GM19240 (cell line): Measurements from ENCODE around the gene AOAH.

ENCODE experiments used
- DNase-seq: peaks from one replicate; pipeline ENCODE4 v3.0.0; 2011; ENCODE audit warnings: low spot score; ENCODE audit not compliant: insufficient read length

The AOAH gene

DNA sequence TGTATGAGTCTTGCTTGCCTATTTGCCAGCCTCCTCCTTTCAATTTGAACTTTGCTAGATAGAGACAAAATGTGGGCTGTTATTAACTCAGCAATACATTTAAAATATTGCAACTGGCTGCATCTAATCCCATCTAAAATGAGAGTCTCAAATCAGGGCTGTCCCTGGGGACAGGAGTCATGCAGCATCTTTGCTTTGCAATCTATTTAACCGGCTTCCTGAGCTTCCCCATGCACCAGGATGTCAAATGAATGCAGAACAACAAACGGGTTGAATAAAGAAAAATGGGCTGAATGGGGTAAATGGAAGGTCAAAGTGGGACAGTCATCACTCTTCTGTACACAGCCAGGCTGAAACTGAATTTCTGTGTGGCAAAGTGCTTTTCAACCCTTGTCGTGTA is 89.2 kb downstream of the AOAH start:
- no peak for DNase-seq

- no peak for DNase-seq
These were observed 90.9 kb downstream of the AOAH start for GRCh38 chr7:36633377-36633776.

DNA sequence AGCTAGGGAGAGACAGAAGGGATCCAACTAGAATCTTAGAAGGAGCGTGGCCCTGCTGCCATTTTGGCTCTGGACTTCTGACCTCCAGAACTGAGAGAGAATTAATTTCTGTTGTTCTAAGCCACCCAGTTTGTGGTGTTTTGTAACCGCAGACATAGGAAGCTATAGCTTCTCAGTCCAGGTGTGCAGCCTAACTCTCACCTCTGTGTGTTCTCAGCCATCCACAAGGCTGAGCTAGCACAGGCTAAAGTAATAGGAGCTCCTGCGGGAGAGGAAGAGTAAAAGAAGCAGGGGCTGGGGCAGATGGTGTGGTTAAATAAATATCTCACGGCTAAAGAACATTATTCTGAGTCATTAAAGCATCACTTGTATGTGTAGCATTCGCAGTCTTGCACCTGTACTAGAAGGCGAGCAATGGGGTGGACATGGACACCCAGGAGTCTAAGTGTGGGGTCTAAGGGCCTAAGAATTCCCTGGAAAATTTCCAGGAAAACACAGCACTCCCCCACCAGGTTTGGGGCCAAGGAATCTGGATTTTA is 94.1 kb downstream of the AOAH start:
- no peak for DNase-seq

DNA sequence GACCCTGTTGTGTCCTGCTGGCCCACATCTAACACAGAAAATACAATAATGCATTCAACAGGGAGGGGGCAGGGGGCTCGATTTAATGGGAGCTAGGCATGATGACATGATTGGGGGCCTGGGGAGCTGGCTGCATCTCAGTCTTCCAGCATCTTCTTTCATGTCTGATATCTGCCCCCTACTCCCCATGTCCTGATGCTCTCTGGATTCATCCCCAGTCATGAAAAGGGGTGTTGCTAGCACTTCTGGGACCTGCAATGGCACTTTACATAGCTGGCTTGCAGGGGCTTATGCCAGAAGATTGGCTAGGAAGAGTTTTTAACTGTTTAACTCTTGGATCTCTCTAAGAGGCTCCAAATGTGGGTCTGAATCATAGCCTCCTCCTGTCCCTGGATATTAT is 94.9 kb downstream of the AOAH start:
- DNase-seq: no peak

- DNase-seq: no peak
These were observed 96.5 kb downstream of the AOAH start for GRCh38 chr7:36627836-36628235.

DNA sequence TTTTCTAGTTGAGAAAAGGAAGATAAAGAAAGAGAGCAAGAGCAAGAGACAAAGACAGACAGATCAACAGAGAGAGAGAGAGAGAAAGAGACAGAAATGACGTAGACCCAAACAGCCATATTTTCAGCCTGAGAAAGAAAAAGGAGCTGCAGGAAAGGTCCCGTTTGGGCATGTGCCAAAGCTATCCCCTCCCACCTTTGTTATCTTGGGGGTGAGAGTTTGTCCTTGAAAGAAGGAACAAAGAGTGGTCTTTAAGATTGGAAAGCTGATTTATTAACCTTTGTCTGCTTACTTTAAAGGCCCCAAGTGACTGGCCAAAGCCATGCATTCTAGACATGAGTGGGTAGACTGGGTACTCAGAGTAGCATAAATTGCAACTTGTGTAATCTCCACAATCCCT is 98.2 kb downstream of the AOAH start:
- no peak for DNase-seq

GRCh38 chr7:36625247-36625646 is 99.0 kb downstream of the AOAH start:
- DNase-seq: no peak

DNA sequence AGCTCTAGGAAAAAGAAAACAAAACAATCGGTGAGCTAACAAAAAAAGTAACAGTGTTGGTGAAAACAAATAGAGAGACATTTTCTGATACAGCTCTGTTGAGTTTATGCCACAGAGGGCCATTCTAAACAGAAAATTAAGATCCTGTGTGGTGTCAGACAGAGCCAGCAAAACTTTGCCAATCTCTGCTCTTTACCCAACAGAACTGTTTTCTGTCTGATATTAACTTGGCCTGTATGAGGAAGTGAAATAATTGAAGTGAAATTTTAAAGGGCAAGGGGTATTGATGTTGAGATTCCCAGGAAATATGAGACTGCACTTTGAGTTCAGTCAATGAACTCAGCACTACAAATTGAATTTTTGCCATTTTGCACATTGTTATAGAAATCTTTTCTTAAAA is 101.0 kb downstream of the AOAH start:
- DNase-seq: no peak

- no peak for DNase-seq
These were observed 102.9 kb downstream of the AOAH start for GRCh38 chr7:36621396-36621795.

- no peak for DNase-seq
These were observed 104.1 kb downstream of the AOAH start for GRCh38 chr7:36620166-36620708.

DNA sequence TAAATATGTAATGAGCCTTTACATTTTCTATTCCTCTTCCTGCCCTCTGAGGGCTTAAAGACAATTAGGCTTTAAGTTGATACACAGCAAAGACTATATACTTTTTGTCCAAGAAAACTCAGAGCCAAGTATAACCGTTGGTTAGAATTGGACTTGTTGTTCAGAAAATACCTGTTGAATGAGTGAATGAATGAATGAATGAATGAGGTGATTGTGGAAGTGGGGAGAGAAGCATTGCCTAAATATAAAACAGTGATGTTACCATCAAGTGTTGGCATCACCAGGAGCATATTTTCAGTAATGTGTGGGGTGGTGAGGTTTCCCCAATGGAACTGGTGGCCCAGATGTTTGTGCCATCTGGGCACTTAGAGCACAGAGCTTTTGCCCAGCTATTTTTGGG is 106.9 kb downstream of the AOAH start:
- no peak for DNase-seq

DNA sequence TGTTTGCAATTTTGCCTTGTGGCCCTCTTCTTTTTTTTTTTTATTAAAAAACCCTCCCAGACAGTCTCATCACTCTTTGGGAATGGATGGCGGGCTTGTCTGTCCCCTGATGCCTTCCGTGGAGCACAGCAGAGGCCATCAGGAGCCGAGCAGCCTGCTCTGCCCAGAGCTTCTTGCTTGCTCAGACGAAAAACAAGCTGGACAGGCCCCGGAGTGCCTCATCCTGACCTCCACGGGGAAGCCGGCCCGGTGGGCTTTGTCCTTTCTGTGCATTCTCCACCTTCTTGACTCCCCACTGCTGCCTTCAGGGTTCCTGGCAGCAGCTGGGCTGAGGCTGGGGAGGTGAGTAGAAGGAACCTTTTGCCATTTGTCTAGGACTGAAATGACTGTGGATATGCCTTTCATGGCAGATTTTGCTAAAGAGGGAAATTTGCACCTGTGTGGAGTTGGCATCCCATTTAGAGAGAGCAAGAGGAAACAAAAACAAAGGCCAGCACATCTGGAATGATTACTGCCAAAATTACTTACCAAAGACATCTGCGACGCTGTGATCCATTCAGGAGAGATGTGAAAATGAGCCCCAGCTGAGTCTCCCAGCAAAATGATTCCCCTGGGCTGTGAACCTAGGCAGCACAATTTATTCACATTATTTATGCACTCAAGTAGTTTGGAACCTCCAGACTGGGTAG is 108.3 kb downstream of the AOAH start:
- DNase-seq: no peak

DNA sequence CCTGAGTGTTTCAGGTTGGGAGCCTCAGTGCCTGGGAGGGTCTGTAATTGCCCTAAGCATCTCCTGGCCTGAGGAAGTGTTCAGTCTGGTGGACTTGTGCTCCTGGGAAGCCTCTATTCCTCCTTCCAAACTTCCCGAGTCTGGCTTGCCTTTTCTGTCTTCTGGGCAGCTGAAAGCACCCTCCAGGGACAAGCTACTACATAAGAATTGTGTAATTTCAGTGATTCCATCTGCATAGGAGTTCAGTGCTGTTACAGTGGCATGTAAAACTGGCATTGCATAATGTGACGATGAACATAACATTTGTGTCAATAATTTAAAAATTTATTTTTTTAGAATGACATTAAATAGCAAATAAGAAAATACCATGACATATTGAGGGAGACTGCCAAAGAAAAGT is 109.3 kb downstream of the AOAH start:
- no peak for DNase-seq

DNA sequence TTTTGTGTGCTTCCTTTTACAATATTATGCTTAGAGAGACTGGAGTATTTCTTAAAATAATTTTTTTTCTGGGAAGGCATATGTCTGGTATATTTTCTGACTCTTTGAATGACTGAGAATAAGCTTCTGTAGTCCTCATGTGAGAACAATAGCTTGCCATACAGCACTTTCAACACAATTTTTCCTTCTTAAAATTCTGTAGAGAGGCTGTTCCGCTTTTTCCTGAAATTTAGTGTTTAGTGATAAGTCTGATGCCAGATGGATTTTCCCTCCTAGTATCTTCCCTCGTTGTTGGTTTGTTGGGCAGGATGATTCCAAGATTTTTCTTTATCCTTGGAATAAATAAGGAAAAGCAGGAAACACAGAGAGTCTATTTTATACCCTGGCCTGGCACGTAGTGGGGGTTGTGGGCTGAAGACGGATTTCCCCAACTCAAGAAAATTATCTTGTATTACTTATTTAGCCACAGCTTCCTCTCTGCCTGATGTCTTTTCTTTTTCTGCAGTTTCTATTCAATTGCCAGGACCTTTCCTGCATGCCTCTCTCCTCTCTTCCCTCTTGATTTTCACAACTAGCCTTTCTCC is 111.2 kb downstream of the AOAH start:
- DNase-seq: no peak

DNA sequence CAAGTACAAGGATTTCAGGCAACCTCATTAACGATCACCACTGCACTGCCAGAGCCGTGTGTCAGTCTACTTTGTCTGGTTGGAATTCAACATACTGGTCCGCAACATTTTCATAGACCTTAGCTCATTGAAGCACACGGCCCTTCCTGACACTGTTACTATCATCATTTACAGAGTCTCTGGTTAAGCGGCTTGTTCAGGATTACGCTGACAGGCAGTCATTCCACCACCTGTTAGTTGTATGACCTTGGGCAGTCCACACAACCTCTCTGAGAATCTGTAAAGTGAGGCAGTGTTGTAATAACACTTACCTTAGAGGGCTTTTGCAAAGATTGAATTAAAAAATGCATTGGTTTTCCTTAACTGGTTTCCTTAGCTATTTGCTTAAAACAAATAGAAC is 112.6 kb downstream of the AOAH start:
- DNase-seq: no peak

DNA sequence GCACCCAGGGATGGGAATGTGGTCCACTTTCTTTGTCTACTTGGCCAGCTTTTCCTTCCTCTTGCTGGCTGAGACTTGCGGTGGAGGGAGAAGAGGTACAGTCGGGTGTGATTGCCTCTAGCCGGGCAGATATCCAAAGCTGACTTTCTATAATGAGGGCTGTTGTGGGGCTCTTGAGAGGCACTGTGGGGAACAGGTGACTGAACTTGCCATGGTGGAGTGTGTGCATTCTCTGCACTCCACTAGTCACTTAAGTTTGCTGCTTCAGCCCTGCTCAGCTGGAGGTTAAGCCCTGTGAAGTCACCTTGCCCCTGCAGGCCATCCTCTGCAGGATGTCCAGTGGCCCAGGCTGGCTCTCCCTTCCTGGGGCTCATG is 116.6 kb downstream of the AOAH start:
- no peak for DNase-seq

DNA sequence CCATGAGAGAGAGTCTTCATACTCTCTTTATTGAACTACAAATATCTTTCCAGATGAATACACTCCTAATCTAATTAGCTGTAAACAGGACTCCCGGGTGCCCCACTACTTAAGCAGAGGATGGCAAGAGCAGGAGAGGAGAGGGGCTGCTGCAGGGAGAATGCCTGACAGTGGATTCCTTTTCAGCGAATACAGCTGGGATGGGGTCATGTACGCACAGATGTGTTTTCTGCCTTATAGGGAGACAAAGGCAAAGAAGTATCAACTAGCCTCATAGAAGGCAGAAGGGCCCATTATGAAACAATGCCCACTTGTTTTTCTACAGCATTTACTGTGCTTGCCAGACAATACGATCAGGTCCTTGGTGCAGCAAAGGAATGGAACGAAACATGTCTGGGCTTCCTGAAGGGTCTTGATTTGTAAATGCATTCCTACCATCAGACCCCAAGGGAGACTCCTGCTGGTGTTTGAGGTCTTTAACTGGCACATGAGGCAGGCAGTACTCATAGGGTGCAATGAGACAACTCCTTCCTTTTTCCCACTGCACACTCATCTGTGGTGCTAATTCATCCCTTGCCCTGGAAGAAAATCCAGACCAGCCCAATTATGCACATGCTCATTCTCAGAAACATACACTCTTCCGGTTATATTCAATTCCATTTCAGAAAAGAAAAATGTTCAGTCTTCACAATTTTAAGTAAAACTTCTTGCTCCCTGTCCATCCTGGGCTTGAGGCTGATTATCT is 117.1 kb downstream of the AOAH start:
- DNase-seq: no peak

GRCh38 chr7:36606153-36606975 is 117.9 kb downstream of the AOAH start:
- DNase-seq: no peak

DNA sequence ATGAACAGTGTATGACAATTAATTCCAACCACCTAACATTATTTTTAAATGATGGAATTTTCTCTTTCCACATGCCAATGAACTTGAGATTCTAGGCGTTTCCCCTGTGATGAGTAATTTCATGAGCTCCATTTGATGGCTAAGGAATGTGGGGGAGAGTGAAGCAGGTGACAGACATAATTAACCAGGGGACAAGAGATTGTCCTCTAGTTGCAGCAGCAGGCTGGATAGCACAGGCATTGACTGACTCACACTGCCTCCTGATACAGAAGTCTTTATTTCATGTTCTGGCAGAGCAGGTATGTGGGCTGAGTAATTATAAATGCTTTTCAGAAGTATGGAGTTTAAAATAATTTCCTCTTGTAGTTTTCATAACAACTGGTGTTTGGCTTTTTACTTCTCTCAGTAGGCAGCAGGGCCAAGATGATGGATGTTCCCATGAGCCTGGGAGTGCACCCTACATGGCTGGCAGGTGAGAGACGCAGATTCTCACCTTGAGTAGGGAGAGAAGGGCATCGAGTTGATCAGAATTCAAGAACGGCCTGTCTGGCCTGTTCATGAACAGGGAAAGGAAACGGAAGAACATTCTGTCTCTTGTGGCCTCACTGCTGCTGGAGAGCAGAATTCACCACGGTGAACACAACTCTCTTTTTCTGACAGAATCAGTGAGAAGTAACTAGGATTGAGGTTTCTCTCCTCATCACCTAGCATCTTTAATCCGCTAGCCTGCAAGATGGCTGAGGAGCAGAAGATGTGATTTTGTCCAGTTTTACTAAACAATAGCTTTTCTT is 118.8 kb downstream of the AOAH start:
- DNase-seq: no peak

DNA sequence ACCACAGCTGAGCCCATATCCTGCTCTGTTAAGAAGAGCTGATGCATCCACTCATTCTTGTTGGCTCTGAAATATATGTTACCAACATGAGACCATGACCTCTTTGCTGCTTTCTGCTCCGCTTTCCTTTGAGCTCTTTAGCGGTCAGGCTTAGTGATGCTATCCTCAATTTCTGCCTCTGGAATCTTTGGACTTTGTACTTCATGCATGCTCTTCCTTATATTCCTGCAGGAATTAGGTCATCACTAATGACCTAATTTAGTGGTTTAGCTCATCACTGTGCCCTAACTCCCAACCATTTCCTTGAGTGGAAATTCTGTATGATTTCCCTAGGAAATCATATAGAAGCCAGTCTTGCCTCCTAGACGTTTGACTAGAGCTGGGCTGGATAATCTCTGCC is 119.5 kb downstream of the AOAH start:
- no peak for DNase-seq
